CMK (cell line): Measurements from ENCODE around the gene RGL2.
A peak's percentile ranks its signal among the peaks of the same experiment; 100 is the strongest.
"Not testable (repeated sequence)": the region's sequence is repeated elsewhere in the genome, so short reads cannot be mapped to it uniquely, and the experiment has no call there.

Source experiments
- DNase-seq: peaks from one replicate; pipeline ENCODE4 v3.0.0-alpha.2; 2010; ENCODE audit warnings: low read depth

Gene RGL2

GRCh38 chr6:33294086-33294823, 4.5 kb downstream of the RGL2 start:
- no peak for DNase-seq

GRCh38 chr6:33292996-33293682, 5.6 kb downstream of the RGL2 start:
- DNase-seq, result no peak

GRCh38 chr6:33290459-33290858, 8.3 kb downstream of the RGL2 start:
- no peak for DNase-seq

- DNase-seq, result no peak
These were observed 8.9 kb downstream of the RGL2 start for GRCh38 chr6:33289784-33290315.

- peak; percentile 75 for DNase-seq
These were observed 9.6 kb downstream of the RGL2 start, which contains the start of the genes PFDN6 and WDR46 for GRCh38 chr6:33288921-33289783. TSS of gene PFDN6 (plus strand) at chr6:33289601. CDS start at chr6:33289857, 256 bp downstream. TSS of gene WDR46 (minus strand) at chr6:33289239. CDS start at chr6:33289170, 69 bp downstream.

- no peak for DNase-seq
These were observed 10.4 kb downstream of the RGL2 start for GRCh38 chr6:33288141-33288920.

- no peak for DNase-seq
These were observed 11.5 kb downstream of the RGL2 start for GRCh38 chr6:33286946-33287914.

- not testable (repeated sequence) for DNase-seq
These were observed 13.5 kb downstream of the RGL2 start for GRCh38 chr6:33285214-33285613.

- DNase-seq, result no peak
These were observed 18.2 kb downstream of the RGL2 start for GRCh38 chr6:33280539-33280938.

GRCh38 chr6:33279971-33280511, 18.7 kb downstream of the RGL2 start:
- no peak for DNase-seq

- DNase-seq, result no peak
These were observed 19.5 kb downstream of the RGL2 start for GRCh38 chr6:33279257-33279695.

- DNase-seq, result no peak
These were observed 19.9 kb downstream of the RGL2 start for GRCh38 chr6:33278810-33279209.

- DNase-seq, result no peak
These were observed 20.4 kb downstream of the RGL2 start for GRCh38 chr6:33278392-33278741.

GRCh38 chr6:33277663-33278391, 20.9 kb downstream of the RGL2 start:
- no peak for DNase-seq

- peak; percentile 86 for DNase-seq
These were observed 21.7 kb downstream of the RGL2 start, which contains the start of gene B3GALT4 for GRCh38 chr6:33276864-33277662. TSS of gene B3GALT4 (plus strand) at chr6:33277123. CDS start at chr6:33277420, 297 bp downstream.

GRCh38 chr6:33276581-33276863, 22.2 kb downstream of the RGL2 start:
- DNase-seq, result no peak

GRCh38 chr6:33275795-33276580, 22.8 kb downstream of the RGL2 start:
- not testable (repeated sequence) for DNase-seq
